GM21360 (cell line): Measurements from ENCODE around the gene VRK2.
"Not testable (repeated sequence)": the region's sequence is repeated elsewhere in the genome, so short reads cannot be mapped to it uniquely, and the experiment has no call there.

Experiments
- ATAC-seq: cut with Tn5 transposase; IDR thresholded peaks from one replicate; pipeline ENCODE4 v1.9.1; 2021; ENCODE audit warnings: mild to moderate bottlenecking, moderate library complexity; ENCODE audit not compliant: unreplicated experiment

VRK2 gene

GRCh38 chr2:58052978-58053377, 6.4 kb downstream of the VRK2 start:
- no peak for ATAC-seq

DNA sequence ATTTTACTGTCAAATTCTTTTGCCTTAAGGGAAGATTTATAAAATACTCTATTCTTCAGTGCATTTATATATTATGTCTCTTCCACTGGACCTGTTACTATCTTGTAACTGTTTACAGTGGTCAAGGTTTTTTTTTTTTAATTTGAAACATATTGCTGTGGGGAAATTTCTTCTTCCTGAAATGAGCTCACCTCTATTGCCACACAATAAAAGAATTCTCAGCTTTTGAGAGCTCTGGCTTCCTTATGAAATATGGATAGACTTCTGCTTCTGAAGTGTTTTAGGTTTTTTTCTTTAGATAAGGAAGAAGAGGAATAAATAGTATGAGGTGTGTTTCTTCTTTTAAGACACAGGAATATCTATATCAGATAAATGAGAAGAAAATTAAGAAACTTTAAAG, 7.7 kb downstream of the VRK2 start:
- no peak for ATAC-seq

GRCh38 chr2:58055033-58055786, 8.6 kb downstream of the VRK2 start:
- no peak for ATAC-seq

DNA sequence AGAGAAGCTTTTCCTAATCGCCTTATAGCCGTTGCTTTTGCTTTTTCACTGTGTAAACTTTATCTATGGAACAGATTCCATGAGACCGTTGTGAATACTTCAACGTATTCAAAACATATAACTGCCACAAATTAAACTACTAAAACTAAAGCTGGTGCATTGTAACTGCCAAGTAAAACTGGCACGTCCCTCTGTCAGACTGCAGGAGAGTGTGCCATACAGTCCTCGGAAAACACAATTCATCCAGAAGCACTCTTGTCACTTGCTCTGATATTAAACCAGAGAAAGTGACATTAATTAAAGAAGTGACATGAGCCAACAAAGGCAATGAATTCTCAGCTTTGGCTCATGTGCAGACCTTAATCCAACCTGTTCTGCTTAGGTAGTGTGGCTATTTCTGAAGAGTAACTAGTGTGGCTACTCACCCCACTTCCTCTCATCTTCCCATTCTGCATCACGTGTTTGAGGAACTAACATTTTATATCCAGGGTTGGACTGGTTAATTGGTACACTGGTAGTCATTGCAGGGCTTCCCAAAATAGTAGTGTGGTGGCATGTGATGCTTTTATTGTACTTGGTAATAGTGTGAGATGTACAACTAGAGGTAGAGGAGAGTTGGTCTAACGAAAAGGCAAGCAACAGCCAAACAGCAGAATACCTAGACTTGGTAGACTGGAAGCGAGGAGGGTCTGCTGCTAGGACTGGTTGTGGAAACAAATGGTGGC, 9.7 kb downstream of the VRK2 start:
- no peak for ATAC-seq

DNA sequence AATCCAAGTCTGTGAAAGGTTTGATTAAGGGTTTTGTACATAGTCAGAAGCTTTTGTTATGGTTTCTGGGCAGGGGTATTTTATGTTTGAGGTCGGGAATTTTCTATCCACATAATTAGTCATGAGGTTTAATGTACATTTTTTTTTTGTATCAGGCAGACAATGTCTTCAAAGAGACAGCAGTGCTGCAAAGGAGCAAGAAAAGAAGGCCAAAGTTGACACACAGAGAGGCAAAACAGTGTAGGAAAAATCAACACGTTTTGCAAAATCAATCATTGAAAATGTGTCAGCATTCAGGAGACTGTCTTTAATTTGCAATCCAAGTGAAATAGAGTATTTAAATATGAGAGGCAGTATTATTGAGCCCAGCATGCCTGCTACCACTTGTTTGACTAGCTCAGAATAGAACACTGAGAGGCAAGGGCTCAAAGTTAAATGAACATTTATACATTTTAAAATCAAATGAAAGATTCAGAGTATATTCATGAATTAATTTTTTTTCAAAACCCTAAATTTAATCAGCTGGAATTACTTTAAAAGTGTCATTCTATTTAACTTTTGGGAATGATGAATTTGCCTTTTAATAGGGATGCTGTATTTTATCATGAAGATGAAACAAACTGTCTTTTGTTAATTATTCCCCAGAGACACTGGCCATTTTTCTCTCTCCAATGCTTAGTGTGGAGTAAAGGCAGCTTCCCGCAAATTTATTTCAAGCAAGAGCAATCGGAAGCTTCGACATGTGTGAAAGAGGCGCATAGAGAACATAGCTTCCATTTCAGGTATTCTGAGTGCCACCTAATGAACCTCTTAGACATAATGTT, 11.3 kb downstream of the VRK2 start:
- ATAC-seq: no peak

DNA sequence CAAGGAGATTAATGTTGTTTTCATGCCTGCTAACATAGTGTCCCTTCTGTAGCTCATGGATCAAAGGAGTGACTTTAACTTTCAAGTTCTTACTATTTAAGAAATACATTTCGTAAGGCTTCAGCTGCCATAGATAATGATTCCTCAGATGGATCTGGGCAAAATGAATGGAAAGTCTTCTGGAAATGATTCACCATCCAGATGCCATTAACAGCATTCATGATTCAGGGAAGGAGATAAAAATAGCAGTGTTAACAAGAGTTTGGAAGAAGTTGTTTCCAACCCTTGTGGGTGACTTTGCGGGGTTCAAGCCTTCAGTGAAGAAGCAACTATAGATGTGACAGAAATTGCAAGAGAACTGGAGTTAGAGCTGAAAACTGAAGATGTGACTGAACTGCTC, 17.0 kb downstream of the VRK2 start:
- no peak for ATAC-seq

GRCh38 chr2:58064086-58064485, 17.5 kb downstream of the VRK2 start:
- ATAC-seq: no peak

DNA sequence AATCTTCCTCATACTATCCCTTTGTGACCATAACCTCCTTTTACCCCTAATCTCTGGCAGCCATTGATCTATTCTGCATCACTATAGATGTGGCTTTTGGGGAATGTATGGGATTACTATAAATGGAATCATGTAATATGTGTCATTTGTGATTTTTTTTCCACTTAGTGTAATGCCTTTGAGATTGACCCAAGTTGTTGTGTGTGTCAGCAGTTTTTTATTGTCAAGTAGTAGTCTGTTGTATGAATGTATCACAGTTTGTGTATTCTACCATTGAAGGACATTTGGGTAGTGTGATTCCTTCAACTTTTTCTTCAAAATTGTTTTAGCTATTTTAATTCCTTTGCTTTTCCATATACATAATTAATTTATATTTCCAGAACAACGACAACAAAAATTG, 18.6 kb downstream of the VRK2 start:
- no peak for ATAC-seq

- no peak for ATAC-seq
Observed at GRCh38 chr2:58067001-58067400, 20.4 kb downstream of the VRK2 start.

DNA sequence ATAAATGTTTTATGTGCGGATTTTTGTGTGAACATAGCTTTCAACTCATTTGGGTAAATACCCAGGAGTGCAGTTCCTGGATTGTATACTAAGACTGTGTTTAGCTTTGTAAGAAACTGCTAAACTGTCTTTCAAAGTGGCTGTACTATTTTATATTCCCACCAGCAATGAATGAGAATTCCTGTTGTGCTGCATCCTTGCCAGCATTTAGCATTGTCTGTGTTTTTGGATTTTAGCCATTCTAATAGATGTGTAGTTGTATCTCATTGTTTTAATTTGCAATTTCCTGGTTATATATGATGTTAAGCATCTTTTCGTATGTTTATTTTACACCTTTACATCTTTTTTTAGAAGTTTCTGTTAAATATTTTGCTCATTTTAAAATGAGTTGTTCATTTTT, 24.2 kb downstream of the VRK2 start:
- no peak for ATAC-seq

- no peak for ATAC-seq
Observed at GRCh38 chr2:58072102-58072501, 25.5 kb downstream of the VRK2 start.

DNA sequence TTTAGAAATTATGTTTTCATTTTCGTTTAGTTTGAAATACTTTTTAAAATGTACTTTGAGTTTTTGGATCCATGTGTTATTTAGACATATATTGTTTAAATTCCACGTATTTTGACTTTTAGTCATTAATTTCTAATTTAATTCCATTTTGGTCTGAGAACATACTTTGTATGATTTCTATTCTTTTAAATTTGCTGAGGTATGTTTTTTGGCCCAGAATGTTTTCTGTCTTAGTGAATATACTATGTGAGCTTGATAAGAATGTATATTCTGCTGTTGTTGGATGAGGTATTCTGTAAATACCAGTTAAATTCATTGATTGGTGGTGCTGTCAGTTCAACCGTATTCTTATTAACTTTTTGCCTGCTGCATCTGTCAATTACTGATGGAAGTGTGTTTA, 26.4 kb downstream of the VRK2 start:
- ATAC-seq: no peak

DNA sequence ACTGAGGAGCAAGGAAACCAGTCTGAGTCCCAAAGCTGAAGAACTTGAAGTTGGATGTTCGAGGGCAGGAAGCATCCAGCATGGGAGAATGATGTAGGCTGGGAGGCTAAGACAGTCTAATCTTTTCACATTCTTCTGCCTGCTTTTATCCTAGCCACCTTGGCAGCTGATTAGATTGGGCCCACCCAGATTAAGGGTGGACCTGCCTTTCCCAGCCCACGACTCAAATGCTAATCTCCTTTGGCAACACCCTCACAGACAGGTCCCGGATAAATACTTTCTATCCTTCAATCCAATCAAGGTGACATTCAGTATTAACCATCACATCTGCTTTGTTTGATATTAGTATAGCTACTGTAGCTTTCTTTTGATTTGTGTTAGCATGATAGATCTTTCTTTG, 27.1 kb downstream of the VRK2 start:
- ATAC-seq: no peak

GRCh38 chr2:58081000-58081399, 34.4 kb downstream of the VRK2 start:
- no peak for ATAC-seq

GRCh38 chr2:58089081-58089480, 42.5 kb downstream of the VRK2 start:
- no peak for ATAC-seq

DNA sequence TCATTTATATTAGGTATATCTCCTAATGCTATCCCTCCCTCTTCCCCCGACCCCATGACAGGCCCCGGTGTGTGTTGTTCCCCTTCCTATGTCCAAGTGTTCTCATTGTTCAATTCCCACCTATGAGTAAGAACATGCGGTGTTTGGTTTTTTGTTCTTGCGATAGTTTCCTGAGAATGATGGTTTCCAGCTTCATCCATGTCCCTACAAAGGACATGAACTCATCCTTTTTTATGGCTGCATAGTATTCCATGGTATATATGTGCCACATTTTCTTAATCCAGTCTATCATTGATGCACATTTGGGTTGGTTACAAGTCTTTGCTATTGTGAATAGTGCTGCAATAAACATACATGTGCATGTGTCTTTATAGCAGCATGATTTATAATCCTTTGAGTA, 46.2 kb downstream of the VRK2 start:
- not testable (repeated sequence) for ATAC-seq

GRCh38 chr2:58097025-58097424, 50.4 kb downstream of the VRK2 start:
- ATAC-seq: no peak

DNA sequence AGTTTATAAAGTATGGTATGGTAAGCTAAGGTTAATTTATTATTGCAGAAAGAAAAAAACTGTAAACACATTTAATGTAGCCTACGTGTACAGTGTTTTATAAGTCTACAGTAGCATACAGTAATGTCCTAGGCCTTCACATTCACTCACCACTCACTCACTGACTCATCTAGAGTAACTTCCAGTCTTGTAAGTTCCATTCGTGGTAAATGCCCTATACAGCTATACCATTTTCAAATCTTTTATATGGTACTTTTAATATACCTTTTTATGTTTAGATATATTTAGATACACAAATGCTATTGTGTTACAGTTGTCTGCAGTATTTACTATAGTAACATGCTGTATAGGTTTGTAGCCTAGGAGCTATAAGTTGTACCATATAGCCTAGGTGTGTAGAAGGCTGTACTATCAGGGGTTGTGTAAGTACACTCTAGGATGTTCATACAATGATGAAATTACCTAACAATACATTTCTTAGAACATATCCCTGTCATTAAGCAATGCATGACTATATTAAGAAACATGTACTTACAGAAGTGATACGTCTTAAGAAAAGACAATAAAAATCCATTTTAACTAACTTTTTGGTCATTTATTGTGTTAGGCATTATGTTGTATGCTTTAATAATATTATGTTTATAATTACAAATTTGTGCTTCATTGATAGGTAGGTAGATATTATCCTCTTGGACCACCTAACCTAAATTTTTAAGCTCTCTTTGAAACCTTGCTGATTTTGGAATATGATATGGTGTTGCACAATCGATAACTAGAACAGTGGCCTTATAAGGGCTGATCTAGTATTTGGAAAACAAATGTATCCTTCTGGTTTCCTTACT, 51.9 kb downstream of the VRK2 start:
- no peak for ATAC-seq

DNA sequence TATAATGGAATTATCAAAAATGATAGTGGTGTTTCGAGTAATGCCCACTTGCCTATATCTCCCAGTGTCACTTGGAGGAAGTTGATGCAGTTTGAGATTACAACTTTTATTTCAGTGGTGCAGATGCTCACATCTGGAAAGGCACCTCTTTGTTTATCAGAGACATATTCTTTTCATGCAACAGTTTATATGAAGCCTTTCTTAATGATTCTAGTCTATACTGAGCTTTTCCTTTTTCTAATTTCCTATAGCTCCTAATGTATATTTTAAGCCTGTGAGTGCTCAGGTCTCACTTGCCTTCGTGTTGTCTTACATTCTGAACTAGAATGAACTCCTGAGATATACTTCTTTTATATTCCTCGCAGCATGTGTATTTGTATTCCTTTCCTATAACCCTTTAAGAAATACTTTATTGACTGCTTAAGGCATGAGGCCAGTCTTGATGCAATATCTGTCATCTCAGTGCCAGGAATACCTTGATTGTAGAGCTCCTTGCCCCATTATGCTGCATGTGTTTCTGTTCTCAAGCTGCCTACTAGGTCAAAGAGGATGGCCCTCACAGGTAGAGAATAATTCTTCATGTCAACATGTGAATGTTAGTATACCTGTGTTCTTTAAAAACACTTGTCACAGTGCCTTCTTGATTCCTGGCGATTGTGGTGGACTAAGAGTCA, 52.6 kb downstream of the VRK2 start:
- no peak for ATAC-seq

GRCh38 chr2:58101500-58101899, 54.9 kb downstream of the VRK2 start:
- ATAC-seq: no peak
